ENCODE measurements around the gene IDH3B. TPM values are rescaled to one million over a fixed set of nuclear protein-coding genes. Genes with fewer than 3 reads are reported as not detected.

Gene IDH3B
- total RNA-seq, 1 donor from 2014 or later, result 60.7 TPM

GRCh38 chr20:2617099-2617714, 46.8 kb downstream of the IDH3B start:
- no peak for ATAC-seq

GRCh38 chr20:2616634-2617033, 47.4 kb downstream of the IDH3B start:
- no peak for ATAC-seq

- ATAC-seq, result no peak
Measured at GRCh38 chr20:2612073-2612472, 51.9 kb downstream of the IDH3B start.

- no peak for ATAC-seq
Measured at GRCh38 chr20:2610941-2611720, 52.9 kb downstream of the IDH3B start.

- no peak for ATAC-seq
Measured at GRCh38 chr20:2610326-2610725, 53.7 kb downstream of the IDH3B start.

Other genes with a start within 250 kb of the IDH3B start
- 177 TPM for gene SNRPB, start 193.4 kb downstream of the IDH3B start, total RNA-seq
- gene ZNF343, start 155.3 kb downstream of the IDH3B start, total RNA-seq, result 7.6 TPM
- not detected for gene TMC2, start 127.6 kb downstream of the IDH3B start, total RNA-seq
- gene NOP56, start 11.6 kb downstream of the IDH3B start, total RNA-seq, result 119 TPM
- 1.7 TPM for gene EBF4, start 28.6 kb upstream of the IDH3B start, total RNA-seq
- 2.0 TPM for gene CPXM1, start 136.4 kb upstream of the IDH3B start, total RNA-seq
- gene C20orf141, start 150.8 kb upstream of the IDH3B start, total RNA-seq, result not detected
- not detected for gene TMEM239, start 152.1 kb upstream of the IDH3B start, total RNA-seq
- gene PCED1A, start 176.4 kb upstream of the IDH3B start, total RNA-seq, result 16.5 TPM
- 23.8 TPM for gene VPS16, start 176.5 kb upstream of the IDH3B start, total RNA-seq
- 36.5 TPM for gene PTPRA, start 209.3 kb upstream of the IDH3B start, total RNA-seq